ENCODE data around the gene OAS3.

DNA sequence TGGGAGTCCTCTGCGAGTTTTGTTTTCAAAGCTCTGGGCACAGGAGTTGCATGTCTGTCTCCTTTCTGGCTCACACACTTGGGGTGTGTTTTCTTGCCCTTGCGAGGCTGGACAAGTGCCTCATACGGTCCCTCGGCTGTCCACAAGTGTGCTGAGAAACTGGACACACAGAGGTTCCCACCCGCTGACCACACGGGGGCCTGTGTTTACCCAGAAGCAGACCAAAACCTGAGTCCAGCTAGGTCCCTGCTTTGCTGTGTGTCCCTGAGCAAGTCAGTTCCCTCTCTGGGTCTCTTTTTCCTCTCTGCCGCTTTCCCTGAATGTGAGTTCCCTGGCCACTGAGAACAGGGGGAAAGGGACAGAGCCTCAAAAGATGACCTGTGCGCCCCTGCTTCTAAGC is 39.4 kb downstream of the OAS3 start:
- TF ChIP-seq POLR2AphosphoS5 (IDR thresholded peaks at IDR 0.05; ENCODE audit: low read depth) (no peak), GABPA (IDR thresholded peaks at IDR 0.05; ENCODE audit: low read depth) (no peak)
- TF ChIP-seq, protein P1, sequence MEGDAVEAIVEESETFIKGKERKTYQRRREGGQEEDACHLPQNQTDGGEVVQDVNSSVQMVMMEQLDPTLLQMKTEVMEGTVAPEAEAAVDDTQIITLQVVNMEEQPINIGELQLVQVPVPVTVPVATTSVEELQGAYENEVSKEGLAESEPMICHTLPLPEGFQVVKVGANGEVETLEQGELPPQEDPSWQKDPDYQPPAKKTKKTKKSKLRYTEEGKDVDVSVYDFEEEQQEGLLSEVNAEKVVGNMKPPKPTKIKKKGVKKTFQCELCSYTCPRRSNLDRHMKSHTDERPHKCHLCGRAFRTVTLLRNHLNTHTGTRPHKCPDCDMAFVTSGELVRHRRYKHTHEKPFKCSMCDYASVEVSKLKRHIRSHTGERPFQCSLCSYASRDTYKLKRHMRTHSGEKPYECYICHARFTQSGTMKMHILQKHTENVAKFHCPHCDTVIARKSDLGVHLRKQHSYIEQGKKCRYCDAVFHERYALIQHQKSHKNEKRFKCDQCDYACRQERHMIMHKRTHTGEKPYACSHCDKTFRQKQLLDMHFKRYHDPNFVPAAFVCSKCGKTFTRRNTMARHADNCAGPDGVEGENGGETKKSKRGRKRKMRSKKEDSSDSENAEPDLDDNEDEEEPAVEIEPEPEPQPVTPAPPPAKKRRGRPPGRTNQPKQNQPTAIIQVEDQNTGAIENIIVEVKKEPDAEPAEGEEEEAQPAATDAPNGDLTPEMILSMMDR (IDR thresholded peaks at IDR 0.05; ENCODE audit: insufficient read depth, low read length): no peak
- TF ChIP-seq, protein P2, sequence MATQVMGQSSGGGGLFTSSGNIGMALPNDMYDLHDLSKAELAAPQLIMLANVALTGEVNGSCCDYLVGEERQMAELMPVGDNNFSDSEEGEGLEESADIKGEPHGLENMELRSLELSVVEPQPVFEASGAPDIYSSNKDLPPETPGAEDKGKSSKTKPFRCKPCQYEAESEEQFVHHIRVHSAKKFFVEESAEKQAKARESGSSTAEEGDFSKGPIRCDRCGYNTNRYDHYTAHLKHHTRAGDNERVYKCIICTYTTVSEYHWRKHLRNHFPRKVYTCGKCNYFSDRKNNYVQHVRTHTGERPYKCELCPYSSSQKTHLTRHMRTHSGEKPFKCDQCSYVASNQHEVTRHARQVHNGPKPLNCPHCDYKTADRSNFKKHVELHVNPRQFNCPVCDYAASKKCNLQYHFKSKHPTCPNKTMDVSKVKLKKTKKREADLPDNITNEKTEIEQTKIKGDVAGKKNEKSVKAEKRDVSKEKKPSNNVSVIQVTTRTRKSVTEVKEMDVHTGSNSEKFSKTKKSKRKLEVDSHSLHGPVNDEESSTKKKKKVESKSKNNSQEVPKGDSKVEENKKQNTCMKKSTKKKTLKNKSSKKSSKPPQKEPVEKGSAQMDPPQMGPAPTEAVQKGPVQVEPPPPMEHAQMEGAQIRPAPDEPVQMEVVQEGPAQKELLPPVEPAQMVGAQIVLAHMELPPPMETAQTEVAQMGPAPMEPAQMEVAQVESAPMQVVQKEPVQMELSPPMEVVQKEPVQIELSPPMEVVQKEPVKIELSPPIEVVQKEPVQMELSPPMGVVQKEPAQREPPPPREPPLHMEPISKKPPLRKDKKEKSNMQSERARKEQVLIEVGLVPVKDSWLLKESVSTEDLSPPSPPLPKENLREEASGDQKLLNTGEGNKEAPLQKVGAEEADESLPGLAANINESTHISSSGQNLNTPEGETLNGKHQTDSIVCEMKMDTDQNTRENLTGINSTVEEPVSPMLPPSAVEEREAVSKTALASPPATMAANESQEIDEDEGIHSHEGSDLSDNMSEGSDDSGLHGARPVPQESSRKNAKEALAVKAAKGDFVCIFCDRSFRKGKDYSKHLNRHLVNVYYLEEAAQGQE (IDR thresholded peaks at IDR 0.05; ENCODE audit: insufficient replicate concordance, low read depth): no peak

All from HL-60 (cell line).